Activated CD8-positive, alpha-beta memory T cell treated with anti-CD3 and anti-CD28 coated beads, Interleukin-2, amount 50 U/mL, for 24 hours (primary cell): ENCODE measurements around the gene CCNY.
"Not testable (repeated sequence)": the region's sequence is repeated elsewhere in the genome, so short reads cannot be mapped to it uniquely, and the experiment has no call there.

ENCODE experiments used
- DNase-seq: peaks from one replicate; pipeline ENCODE4 v3.0.0-alpha.2; 2020; ENCODE audit errors: extremely low read depth

The CCNY gene

GRCh38 chr10:35384265-35384868 is 48.1 kb downstream of the CCNY start:
- DNase-seq = no peak

DNA sequence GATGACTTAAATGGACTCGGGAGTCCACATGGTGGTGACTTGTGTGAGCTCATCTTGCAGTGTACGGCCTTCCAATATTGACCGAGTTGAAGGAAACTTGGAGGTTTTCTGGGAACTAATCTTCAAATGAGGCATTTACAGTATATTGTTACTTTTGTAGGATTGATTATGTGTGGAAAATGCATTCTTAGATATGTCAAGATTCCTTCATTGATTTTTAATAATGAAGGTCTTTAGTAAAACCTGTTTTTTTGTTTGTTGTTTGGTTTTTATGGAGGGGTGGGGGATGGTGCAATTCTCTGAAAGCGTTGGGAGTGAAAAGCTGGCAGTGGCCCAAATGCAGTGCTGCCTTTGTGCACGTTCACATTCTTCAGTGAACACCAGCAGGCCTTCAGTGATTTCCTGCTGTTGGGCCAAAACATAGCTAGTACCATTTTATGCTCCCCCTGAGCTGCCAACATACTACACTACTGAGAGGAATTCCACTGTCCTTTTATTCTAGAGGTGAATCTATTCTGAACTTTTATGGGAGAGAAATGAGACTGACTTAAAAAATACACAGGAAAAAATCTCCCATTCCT is 50.4 kb downstream of the CCNY start:
- DNase-seq = no peak

DNA sequence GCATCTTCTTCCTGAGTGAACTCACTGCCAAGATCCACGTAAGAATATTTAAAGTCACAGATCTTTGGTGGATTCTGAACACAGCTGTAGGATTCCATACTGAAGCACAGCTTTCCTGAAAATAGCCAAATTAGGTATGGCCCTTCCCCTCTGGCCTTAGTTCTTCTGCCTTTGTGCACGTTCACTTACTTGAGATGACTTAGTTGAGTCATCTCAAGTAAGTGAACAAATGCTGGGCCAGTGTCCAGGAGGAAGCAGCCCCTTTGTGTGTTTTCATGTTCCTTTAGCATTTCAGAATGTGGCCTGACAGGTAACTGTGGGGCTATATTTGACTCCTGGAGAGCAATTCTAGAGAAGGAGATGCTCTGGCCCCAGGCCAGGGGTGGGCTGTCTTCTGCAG is 51.5 kb downstream of the CCNY start:
- DNase-seq = no peak

DNA sequence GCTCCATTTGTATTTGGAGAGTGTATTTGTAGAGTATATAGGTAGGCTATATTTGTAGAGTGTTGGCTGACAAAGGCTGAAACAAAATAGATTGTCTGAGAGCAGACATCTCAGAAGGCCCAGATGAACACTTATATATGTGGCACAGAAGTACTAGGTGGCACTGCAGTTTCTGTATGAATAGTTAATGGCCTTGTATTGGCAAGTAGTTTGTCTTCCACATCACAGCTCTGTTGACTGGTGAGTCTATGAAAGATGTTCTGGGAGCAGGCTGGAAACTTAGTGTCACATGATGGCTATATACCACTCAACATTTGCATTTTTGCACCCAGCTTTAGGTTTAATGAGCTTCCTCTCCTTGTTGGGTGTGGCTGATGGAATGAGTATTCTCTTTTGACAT is 51.9 kb downstream of the CCNY start:
- DNase-seq = no peak

DNA sequence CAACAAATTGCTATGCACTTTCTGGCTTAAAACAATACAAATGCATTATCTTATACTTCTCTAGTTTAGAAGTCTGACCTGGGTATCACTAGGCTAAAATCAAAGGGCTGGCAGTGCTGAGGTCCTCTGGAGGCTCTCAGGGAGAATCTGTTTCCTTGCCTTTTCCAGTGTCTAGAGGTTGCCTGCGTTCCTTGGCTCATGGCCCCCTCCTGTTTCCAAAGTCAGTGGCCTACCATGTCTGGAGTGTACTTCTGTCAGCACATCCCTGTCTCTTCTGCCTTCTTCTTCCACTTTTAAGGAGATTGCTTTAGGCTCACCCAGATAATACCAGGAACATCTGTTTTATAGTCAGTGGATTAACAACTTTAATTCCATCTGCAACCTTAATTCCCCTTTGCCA is 52.4 kb downstream of the CCNY start:
- DNase-seq = no peak

GRCh38 chr10:35390161-35390840 is 54.0 kb downstream of the CCNY start:
- no peak for DNase-seq

DNA sequence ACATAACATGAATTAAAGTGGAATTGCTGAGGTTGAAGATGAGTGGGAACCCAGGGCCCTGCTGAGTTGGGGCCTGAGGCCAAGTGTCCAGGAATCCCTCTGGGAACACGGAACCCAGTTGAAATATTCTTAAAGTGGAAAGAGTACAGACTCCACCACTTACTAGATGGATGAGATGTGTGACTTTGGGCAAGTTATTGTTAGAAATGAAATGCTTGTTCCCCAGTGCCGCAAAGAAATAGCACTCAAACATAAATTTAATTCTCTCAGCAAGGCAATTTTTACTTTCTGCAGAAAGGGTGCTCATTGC is 54.5 kb downstream of the CCNY start:
- DNase-seq = no peak

GRCh38 chr10:35391153-35391953 is 55.0 kb downstream of the CCNY start:
- no peak for DNase-seq

DNA sequence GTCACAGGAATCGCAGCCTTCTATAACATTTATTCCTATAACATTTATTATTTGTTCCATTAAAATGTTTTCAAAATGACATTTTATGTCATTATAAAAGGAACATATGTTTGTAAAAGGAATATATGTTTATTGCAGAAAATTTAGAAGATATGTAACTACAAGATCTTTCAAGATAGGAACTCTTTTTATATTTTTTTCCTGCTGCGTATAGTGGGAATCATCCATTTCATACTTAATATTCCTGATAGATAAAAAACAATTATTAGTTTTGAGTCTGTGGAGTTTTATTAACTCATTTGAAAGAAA is 55.6 kb downstream of the CCNY start:
- no peak for DNase-seq

GRCh38 chr10:35392482-35393228 is 56.3 kb downstream of the CCNY start:
- DNase-seq = no peak

DNA sequence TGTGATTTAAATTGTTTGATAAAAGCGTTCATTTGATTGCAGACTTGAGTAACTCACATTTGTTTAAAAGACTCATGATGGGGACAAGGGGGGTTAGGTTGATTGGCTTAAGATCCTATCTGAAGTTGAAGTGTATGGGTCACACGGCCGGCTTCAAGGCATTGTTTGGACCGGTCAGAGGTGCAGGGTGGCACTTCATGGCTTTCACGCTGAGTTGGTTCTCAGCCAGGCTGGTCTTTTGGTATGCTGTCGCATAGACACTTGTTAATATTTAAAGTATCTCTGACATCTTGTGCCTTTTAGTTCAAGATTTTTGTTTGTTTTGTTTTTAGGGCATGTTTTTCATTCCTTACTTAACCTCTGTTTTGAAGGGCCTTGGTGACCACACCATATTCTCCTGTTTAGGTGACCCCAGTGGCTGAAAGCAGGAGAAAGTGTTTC is 58.1 kb downstream of the CCNY start:
- DNase-seq = no peak

- DNase-seq = no peak
Observed at GRCh38 chr10:35394934-35395333, 58.6 kb downstream of the CCNY start.

GRCh38 chr10:35396560-35397434 is 60.5 kb downstream of the CCNY start:
- DNase-seq = no peak

GRCh38 chr10:35397953-35398352 is 61.6 kb downstream of the CCNY start:
- DNase-seq = no peak

DNA sequence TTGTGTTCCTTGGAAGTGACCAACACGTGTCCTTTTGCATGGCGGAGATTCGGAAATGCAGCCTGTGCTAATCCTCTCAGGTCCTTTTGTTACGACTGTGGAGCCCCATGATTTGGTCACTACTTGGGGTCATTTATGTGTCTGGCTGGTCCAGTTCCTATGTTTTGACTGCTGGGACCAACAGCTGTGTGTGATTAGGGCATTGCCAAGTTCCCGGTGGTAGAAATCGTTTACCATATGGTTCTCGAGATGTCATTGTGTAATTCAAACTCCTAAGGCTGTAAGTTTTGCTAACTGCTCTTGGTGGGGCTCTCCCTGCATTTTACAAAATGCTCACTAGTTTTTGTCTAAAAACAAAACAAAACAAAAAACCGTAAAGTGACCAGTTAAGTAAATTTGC is 62.0 kb downstream of the CCNY start:
- no peak for DNase-seq

GRCh38 chr10:35398908-35399307 is 62.6 kb downstream of the CCNY start:
- no peak for DNase-seq

GRCh38 chr10:35399414-35400009 is 63.2 kb downstream of the CCNY start:
- no peak for DNase-seq

- no peak for DNase-seq
Observed at GRCh38 chr10:35400595-35401268, 64.4 kb downstream of the CCNY start.

- DNase-seq = not testable (repeated sequence)
Observed at GRCh38 chr10:35403491-35403890, 67.2 kb downstream of the CCNY start.

DNA sequence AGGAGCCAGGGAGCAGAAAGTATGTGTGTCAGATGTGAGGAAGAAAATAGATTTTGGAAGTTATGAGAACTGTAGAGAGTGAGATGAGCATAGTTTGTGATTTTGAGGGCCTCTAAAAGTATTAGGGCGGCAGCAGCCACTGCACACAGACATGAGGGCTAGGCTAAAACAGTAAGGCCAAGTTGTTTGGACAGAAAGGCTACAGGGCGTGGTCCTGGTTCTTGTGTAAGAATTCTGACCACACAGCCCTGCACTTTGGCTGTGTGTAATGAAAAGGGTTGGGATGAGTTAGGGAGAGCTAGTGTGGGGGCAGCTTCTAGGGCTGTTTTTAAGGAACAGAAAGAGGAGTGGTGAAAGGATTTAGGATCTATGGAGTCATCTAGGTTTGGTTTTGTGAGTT is 67.8 kb downstream of the CCNY start:
- DNase-seq = not testable (repeated sequence)
